ENCODE results near the gene EMP3.
"Not testable (repeated sequence)": the region's sequence is repeated elsewhere in the genome, so short reads cannot be mapped to it uniquely, and the experiment has no call there.

EMP3 gene, protein sequence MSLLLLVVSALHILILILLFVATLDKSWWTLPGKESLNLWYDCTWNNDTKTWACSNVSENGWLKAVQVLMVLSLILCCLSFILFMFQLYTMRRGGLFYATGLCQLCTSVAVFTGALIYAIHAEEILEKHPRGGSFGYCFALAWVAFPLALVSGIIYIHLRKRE

DNA sequence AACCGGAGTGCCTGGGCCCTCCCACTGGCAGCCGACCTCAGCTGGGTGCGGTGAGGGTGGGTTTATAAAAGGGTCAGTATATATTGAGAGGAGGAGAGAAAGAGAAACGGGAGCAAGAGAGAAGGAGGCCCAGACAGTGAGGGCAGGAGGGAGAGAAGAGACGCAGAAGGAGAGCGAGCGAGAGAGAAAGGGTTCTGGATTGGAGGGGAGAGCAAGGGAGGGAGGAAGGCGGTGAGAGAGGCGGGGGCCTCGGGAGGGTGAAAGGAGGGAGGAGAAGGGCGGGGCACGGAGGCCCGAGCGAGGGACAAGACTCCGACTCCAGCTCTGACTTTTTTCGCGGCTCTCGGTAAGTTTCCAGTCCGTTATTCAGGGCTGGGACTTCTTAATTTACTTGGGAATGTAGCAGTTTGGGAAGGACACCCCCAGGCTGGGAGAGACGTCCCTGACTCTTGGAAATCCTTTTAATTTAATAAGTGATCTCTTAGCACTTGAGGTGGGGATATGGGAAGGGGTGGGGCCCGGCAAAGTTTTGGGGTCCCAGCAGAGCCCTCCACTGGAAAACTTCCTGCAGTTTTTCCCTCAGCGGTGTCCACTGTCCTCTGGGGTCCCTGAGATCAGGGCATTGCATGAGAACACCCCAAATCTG lies at the start of gene EMP3:
EMP3 (plus strand) TSS at position 288 of the 646 bp plus-strand sequence. CDS start 1,293 bp downstream, outside the sequence.
- DNase-seq = peak; percentile 91

GRCh38 chr19:48279747-48280146 lies 45.6 kb upstream of the EMP3 start:
- DNase-seq = no peak

DNA sequence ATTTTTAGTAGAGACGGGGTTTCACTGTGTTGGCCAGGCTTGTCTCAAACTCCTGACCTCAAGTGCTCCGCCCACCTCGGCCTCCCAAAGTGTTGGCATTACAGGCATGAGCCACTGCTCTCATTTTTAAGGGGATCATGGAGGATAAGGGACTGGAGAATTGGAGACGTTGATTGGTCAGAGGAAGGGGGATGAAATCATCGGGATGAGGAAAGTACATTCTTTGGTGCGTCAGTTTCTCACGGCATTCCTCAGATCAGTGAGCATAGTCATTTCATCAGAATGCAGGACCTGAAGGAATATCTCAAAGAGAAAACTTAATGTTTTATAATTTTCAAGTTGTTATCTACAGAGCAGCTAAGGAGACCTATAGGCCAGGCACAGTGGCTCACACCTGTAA lies 41.4 kb upstream of the EMP3 start:
- DNase-seq = no peak

GRCh38 chr19:48284896-48285295 lies 40.5 kb upstream of the EMP3 start:
- no peak for DNase-seq

DNA sequence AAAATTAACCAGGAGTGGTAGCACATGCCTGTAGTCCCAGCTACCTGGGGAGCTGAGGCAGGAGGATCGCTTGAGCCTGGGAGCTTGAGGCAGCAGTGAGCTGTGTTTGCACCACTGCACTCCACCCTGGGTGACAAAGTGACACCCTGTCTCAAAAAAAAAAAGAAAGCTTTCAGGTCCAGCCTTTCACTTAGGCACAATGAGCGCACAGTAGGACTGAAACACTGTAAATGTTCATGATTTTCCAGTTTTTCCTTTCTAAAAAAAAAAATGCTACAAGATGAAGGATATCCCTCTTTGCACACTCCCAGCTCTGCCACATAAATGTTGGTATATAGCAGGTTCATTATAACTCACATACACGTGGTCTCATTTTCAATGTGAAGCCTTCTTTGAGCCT lies 37.6 kb upstream of the EMP3 start:
- DNase-seq = no peak

- DNase-seq = no peak
Measured at GRCh38 chr19:48290401-48290770, 35.0 kb upstream of the EMP3 start.

DNA sequence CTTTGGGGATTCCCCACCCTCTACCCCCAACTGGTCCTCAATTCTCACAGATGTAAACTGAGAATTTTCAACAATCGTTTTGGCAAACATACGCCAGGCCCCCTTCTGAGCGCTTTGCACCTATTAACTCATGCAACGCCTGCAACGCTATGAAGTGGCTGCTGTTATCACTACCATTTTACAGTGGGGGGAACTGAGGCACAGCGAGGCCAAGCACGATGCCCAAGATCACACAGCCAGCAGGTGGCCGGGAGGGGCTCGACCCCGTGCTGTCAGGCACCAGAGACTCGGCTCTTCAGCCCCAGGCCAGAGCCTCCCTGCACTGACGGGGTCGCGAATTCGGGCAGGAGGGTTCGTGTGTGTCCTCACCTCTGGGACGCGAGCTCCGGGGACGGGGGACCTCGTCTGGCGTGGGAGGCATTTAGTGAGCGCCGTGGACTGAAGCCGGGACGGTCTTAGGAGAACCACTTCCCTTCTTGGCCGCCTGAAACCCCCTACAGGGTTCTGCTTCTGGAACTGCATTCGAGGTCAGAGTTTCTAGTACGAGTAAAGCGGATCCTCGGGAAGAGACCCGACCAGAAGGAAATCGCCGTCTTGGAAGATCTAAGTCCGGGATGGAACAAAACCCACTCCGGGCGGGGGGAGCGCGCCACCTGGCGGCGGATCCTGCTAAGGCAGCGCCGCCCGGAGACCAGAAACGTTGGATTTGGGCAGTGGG lies 34.4 kb upstream of the EMP3 start:
- peak; percentile 73 for DNase-seq

DNA sequence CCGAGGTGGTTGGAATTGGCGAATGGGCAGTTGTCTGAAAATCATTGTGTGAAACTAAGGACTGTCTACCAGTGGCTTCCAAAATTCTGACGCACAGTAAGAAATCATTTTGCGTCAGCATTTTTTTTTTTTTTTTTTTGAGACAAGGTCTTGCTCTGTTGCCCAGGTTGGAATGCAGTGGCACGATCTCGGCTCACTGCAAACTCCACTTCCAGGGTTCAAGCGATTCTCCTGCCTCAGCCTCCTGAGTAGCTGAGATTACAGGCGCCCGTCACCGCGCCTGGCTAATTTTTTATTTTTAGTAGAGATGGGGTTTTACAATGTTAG lies 33.9 kb upstream of the EMP3 start:
- DNase-seq = not testable (repeated sequence)

DNA sequence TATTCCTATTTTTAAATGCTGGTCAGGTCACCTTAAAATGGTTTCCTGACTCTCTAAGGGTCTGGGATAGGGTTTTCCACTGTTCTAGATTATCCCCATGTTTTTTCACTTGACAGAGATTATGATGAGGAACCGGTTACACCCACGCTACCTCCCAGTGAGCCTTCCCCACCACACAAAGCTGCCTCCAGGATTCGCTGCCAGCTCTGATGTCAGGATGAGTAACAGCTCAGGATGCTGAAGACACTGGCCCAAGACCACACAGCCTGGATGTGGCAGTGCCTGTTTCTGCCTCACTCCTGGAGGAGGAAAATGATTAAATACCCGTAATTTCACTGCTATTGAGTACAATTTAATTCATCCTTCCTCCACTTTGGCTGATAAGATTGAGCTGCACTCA lies 32.6 kb upstream of the EMP3 start:
- no peak for DNase-seq

- no peak for DNase-seq
Measured at GRCh38 chr19:48295458-48295857, 29.9 kb upstream of the EMP3 start.

- no peak for DNase-seq
Measured at GRCh38 chr19:48296963-48297734, 28.2 kb upstream of the EMP3 start.

GRCh38 chr19:48297975-48298374 lies 27.4 kb upstream of the EMP3 start:
- no peak for DNase-seq

DNA sequence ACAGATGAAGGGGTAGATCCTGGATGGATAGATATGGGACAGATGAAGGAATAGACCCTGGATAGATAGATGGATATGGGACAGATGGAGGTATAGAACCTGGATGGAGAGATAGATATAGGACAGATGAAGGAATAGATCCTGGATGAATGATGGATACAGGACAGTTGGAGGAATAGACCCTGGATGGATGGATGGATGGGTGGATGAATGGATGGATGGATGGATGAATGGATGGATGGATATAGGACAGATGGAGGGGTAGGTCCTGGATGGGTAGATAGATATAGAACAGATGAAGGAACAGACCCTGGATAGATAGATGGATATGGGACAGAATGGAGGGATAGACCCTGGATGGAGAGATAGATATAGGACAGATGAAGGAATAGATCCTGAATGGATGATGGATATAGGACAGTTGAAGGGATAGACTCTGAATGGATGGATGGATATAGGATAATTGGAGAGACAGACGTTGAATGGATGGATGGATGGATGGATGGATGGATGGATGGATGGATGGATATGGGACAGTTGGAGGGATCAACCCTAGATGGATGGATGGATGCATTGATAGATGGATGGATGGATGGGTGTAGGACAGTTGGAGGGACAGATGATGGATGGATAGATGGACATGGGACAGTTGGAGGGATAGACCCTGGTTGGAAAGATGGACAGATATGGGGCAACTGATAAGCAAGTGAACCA lies 23.3 kb upstream of the EMP3 start:
- no peak for DNase-seq

DNA sequence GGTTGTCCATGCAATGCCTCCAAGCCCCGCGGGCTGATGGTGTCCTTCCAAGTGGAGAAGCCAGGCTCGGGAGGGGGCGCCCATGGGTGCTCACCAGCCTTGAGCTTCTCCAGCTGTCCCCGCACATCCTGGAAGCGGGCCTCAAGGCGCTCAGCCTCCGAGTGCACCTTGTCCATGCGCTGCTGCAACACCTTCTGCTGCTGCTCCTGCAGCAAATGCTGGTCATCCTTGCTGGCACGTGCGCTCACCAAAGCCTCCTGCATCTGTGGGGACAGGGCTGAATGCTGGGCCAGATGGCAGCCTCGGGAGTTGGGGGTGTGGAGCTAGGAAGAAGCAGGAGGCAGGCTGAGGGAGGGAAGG lies 22.8 kb upstream of the EMP3 start:
- DNase-seq = no peak

DNA sequence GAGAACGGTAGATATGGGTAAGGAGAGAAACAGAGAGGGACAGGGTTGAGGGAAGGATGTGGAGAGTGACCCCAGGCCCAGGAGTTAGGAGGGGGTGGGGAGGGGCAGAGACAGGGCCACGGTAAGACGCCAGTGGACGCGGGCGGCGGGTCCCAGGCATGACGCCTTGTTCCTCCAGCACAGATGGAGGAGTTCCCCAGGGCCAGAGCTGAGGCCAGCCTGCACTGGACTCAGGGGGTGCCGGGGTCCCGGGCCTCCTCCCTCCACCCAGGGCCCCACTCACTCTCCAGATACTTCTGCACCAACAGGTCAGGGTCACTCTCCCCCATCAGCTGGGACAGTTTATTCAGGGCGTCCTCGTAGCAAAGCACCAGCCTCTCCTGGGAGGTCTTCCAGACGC lies 22.0 kb upstream of the EMP3 start:
- DNase-seq = no peak

DNA sequence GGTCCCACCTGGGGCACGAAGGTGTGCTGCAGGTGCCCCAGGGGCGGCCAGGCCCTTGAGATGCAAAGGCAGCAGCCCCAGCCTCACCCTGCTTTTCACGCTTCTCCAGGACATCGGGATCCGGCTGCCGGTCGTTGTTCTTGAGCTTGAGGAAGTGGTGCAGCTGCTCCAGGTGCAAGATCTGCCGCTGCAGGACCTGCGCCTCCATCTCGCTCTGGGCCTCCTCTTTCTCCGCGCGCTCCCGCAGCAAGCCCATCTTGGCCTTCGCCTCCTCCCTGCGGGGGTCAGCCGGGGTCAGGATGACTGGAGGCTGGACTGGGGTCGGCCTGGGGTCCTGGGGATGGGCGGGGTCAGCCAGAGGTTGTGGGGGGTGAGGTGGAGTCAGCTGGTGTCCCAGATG lies 21.5 kb upstream of the EMP3 start:
- DNase-seq = no peak

- DNase-seq = no peak
Measured at GRCh38 chr19:48308631-48309586, 16.4 kb upstream of the EMP3 start.

DNA sequence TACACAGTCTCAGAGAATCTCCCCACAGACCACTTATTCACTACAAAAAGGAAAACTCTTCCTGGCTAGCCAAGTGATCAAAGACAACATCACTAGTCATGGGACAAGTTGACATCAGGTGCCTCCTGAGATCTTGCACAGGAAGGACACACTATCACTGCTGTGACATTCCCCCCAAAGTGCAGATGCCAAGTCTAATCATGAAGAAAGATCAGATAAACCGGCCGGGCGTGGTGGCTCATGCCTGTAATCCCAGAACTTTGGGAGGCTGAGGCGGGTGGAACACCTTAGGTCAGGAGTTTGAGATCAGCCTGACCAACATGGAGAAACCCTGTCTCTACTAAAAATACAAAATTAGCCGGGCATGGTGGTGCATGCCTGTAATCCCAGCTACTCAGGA lies 15.6 kb upstream of the EMP3 start:
- DNase-seq = not testable (repeated sequence)

DNA sequence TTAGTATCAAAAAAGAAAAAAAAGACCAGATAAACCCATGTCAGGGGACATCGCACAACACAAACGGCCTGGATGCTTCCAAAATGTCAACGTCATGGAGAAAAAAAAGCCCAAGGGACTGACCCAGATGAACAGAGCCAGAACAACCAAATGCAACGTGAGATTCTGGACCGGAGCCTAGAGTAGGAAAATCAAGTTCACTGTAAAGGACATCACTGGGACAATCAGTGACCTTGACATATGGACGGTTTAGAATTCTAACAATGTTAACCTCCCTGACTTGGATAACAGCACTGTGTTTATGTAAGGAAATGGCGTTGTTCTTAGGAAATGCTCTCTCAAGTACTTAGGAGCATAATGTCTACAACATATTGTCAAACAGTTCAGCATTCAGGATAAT lies 15.1 kb upstream of the EMP3 start:
- DNase-seq = no peak

DNA sequence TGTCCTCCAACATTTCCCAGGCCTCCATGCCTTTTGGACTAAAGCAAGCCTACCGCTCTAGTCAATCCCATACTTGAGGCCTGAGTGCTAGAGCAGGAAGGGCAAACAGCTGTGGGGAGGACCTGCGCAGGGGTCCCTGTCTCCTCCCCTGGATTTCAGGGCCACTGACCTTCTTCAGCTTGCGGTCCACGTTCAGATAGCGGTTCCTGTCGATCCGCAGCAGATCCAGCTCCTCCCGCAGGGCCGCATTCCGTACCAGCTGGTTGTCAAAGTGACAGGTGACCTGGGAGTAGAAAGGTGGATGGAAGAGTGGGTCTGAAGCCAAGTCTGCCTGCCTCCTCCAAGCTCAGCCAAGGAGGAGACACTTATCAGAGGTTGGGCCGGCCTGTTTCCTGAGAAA lies 14.0 kb upstream of the EMP3 start:
- DNase-seq = no peak

- no peak for DNase-seq
Measured at GRCh38 chr19:48315712-48316111, 9.6 kb upstream of the EMP3 start.

GRCh38 chr19:48317708-48317960 lies 7.7 kb upstream of the EMP3 start:
- not testable (repeated sequence) for DNase-seq
